HG02938 (cell line): ENCODE measurements around the gene MEN1.
A peak's percentile ranks its signal among the peaks of the same experiment; 100 is the strongest.

Experiments
- ATAC-seq: cut with Tn5 transposase; IDR thresholded peaks from one replicate; pipeline ENCODE4 v1.9.1; 2021; ENCODE audit warnings: mild to moderate bottlenecking, moderate library complexity; ENCODE audit not compliant: unreplicated experiment

The MEN1 gene

GRCh38 chr11:64788321-64789215, 21.8 kb downstream of the MEN1 start:
- no peak for ATAC-seq

DNA sequence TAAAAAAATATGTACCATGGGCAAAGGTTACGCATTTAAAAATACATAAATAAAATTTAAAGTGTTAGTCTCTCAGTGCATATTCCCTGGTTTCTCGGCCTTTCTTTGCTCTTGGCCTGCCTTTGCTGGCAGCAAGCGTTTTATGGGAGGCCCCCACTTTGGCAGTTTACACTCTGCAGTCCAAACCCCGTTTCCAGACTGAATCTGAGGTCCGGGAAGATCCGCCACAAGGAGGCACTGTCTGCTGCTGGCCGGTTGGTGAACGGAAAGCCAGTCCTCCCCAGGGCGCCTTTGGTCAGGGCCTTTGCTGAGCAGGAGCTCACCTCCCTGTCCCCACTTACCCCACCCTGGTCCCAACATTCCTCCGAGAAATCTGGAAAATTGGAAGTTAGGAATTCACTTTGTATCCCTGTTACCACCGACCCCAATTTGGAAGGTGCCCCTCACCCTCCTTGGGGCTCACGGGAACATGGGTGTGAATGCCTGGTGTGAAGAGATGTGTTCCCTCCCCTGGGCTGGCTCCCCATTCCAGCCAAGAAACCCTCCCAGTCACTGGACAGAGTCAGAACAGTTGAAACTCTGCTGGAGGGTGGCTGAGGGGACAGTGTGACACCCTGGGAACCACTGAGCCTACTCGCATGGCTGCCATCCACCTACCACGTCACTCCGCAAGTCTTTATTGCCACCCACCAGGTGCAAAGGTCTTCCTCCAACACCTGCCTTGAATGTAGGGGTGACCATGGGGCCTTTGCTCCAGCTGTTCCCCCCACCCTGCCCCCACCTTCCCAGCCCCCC, 22.6 kb downstream of the MEN1 start:
- ATAC-seq: no peak

GRCh38 chr11:64786308-64786707, 24.0 kb downstream of the MEN1 start:
- no peak for ATAC-seq

DNA sequence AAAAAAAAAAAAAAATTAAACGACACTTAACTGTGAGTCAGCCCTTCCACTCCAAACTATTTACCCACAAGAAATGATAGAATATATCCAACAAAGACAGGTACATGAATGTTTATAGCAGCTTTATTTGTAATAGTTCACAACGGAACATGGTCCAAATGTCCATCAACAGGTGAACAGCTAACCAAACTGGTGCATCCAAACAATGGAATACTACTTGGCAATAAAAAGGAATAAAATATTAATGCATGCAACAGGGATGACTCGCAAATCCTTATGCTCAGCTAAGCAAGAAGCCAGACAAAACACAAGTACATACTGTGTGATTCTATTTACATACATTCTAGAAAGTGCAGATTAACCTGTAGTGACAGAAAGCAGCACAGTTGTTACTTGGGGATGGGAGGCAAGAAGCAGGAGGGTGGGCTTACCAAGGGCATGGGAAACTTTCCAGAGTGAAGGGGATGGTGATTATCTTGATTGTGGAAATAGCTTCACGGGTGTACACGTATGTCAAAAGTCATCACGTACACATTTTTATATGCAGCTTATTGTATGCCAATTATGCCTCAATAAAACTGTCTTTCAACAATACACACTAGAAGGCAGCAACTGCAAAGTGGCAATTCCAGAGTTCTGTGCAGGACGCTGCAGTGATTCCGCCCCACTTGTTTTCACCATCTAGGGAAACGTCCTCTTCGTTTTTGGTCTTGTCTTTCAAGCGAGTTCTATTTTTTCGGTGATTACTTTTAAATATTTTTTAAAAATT, 25.4 kb downstream of the MEN1 start:
- no peak for ATAC-seq

DNA sequence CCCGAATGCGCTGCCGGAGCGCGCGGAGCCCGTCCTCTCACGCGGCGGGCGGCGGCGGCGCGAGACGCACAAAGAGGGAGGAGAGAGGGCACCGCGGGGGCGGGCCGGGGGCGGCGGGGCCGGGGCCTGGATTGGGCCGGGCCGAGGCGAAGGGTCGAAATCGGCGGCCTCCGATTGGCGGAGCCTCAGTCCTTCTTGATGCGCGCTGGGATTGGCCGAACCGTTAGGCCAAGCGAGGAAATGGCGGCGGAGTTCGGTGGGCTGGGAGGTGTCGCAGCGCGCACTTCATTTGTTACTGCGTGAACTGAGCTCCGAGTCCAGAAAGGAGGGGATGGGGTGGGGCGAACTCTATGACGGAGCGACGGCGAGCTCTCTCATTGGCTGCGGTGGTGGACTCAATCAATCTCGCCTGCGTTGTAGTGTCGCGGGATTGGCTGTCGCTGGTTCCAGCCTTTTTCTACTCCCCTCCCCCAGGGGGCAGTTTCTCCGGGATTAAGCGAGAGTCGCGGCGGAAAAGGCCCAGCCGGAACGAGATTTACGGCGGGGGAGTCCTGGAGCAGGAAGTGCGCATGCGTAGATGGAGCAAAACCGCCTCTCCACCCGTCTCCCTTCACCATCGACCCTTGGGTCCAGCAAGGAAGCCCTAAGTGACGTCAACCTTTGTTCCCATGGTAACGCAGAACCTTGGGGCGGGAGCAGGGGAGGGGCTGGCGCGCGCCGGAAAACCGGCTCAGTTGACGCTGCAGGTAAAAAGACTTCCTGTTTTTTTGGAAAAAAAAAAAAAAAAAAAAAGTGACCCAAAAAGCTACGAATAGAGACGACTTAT, 31.7 kb downstream of the MEN1 start, which contains the start of gene SF1:
Gene SF1, minus strand, starts transcription at position 70 of the 826 bp plus-strand sequence. CDS start 150 bp downstream, outside the sequence.
- peak; percentile 82 for ATAC-seq

GRCh38 chr11:64778223-64778472, 32.2 kb downstream of the MEN1 start:
- ATAC-seq: peak; percentile 4

GRCh38 chr11:64777449-64778222, 32.7 kb downstream of the MEN1 start:
- ATAC-seq: no peak

GRCh38 chr11:64776875-64777274, 33.5 kb downstream of the MEN1 start:
- no peak for ATAC-seq

DNA sequence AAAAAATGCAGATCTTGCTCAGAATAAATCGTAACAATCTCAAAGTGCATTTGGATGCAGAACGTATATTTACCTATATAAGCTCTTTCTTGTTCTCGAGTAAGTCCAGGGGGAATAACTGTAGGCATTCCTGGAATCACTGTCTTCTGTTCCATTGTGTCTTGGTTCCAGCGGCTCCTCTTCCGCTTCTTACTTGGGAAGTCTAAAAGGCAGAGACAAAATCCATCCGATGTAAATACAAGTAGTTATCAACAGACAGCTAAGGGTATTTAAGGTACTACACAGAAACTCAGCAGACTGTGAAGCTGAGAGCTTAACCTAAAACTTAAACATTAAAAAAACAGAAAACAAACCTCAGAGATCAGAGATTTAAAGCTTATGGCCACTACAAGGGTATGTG, 33.9 kb downstream of the MEN1 start:
- ATAC-seq: no peak

DNA sequence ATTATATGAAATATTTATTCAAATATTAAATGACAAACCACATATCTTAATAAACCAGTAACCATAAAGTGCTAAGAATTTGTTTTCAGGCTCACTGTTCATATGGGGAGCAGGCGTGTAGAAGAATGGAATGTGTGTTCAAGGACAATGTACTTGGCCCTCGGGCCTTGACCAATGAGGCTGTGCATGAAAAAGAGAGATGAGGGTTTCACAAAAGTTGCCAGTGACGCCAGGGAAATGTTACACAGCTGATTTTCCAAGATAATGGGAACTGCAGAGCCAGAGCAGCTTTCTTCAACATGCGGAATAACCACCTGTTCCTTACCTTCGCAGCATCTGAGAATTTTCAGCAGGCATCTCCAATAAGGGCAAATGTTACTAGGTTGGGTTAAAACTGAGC, 36.2 kb downstream of the MEN1 start:
- no peak for ATAC-seq

DNA sequence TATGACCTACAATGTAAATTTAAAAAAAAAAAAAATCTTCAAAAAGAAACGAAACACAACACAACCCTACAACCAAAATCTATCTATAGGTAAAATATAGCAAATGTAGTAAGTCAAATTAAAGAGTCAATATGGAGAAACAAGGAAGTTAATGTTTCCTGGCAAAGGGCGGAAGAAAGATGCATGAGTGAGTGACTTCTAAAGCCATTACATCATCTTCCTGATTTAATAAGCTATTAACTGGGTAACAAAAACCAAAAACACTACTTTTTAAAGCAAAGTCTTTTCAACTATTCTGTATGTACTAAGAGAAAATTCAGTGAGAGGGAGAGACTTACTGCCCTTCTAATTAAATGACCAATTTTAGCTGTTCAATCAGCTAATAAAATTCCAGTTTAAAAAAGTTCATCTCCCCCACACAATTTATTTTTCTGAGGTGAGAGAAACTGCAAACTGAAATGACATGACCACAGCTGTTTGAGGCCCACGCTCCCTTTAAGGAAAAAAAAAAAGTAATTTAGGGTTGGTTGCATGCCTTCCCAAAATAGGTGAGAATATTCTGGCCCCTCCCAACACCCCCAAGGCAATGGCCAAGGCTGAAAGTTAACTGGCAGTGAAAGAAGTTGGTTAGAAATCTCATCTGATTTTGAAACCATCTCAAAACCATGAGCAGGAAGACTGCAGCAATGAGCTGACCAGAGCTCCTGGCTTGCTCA, 37.9 kb downstream of the MEN1 start:
- no peak for ATAC-seq

DNA sequence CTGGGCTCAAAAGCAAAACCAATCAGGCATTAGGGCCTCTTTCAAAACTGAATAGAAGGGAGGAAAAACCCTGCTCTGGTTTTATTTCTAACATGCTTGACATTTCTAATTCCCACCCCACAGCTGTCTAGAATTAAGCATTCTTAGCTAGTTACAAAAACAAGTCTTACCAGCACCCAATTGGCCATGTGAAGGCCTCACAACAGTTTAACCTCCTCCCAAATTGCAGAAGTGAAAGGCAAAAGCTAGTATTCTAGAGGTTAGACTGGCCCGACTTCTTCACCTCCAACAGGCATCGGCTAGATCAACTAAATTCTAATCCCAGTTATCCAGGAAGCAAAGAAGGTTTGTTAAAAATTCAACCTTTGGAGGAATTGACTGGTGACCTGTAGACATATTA, 38.5 kb downstream of the MEN1 start:
- ATAC-seq: peak; percentile 51

DNA sequence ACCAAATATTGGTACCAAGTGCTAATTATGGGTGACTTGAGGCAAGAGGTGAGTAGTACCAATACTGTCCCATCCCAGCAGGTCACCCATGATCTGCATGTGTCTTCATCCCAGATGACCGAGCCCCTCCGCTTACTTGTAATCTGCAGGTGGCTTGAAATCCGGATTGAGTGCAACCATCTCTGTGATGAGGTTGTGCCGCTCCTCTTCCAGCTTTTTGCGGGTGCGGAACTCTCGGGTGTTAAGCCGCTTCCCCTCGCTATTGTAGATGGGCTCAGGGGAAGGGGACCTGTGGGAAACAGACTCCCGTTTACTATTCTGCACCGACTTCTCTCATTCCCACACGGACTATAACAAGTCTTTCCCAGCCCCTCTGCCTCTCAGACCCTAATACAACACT, 40.2 kb downstream of the MEN1 start:
- ATAC-seq: no peak

GRCh38 chr11:64769283-64769682, 41.1 kb downstream of the MEN1 start:
- ATAC-seq: no peak

DNA sequence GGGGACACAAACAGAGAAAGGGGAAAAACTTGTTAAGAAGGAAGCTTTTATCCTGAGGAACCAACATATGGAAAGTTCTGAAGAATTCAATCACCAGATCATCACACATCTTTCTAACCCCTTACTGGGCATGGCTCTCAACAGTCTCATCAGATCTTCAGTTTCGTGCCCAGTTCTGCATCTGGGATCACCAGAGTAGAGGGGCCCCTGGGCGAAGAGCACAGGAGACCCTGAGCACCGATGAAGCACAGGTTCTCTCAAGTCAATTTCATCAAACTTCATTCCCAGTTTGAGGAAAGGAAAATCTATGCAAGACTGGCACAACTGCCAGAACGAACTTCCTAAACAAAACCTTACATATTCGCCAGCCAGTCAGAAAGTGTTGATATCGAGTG, 42.1 kb downstream of the MEN1 start:
- no peak for ATAC-seq

DNA sequence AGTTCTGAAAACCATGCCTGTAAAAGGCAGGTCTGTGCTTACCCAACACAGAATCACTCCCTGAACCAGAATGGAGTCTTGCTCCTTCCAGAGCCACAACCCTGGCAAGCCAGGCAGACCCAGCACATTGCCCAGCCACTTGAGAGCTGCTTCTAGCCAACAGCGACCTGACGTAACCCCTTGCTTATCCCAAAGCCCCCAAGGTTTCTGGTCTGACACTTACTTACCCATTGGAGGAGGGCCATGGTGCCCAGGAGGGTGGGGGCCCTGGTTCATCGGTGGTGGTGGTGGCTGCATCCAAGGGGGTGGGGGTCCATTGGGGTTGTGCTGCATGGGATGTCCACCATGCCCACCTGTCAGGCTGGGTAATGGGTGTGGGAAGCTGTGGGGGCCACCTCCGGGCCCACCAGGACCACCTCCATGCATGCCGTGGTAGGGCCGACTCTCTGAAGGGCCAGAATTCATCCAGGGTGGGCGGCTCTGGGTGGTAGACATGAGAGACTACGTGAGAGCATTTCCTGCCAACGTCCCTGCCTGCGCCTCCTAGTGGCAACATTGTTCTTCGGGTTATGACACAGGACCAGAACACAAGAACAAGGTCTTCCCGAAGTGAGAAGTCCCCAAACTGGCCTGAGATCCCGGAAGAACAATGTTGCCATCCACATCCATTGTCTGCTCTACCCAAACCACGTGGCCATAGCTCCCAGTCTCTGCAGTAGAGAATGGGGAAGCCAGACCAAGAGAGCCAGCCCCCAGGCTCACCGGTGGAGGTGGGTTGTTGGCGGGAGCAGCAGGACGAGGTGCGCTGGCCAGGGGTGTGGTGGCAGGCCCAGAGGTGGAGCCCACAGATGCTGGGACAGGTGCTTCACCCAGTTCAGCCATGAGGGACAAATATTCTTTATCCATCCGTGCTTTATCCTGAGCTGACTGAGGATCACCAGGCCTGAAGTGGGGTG, 42.7 kb downstream of the MEN1 start:
- ATAC-seq: no peak

- ATAC-seq: no peak
Observed at GRCh38 chr11:64766881-64767280, 43.5 kb downstream of the MEN1 start.
